OCI-LY1 (cell line): ENCODE data around the gene PAPSS2.

Experiments
- H2AFZ ChIP-seq: fragments of 200-600 bp; sonication (generic), shearing (Covaris generic); 2 replicates; pipeline ENCODE4 v1.6.0; 2014; ENCODE audit warnings: antibody characterized with exemption, mild to moderate bottlenecking, low read length
- H3F3A ChIP-seq: fragments of 200-600 bp; sonication (generic), shearing (Covaris generic); 2 replicates; pipeline ENCODE4 v1.6.0; 2014; ENCODE audit warnings: mild to moderate bottlenecking, antibody characterized with exemption, low read length, moderate library complexity; ENCODE audit not compliant: insufficient read depth
- H3K27ac ChIP-seq: fragments of 200-600 bp; sonication (generic); 2 replicates; pipeline ENCODE4 v1.5.1; 2014; ENCODE audit warnings: low read length, mixed run types, mild to moderate bottlenecking, low read depth; ENCODE audit not compliant: poor library complexity, severe bottlenecking
- H3K27me3 ChIP-seq: fragments of 200-600 bp; sonication (generic); 2 replicates; pipeline ENCODE4 v1.6.0; 2014; ENCODE audit warnings: antibody characterized with exemption, mild to moderate bottlenecking, low read length, moderate library complexity; ENCODE audit not compliant: insufficient read depth
- H3K36me3 ChIP-seq: fragments of 200-600 bp; sonication (generic); 2 replicates; pipeline ENCODE4 v1.6.1; 2014; ENCODE audit warnings: mild to moderate bottlenecking, antibody characterized with exemption, low read length, moderate library complexity, mixed read lengths; ENCODE audit not compliant: insufficient read depth
- H3K4me1 ChIP-seq: fragments of 200-600 bp; sonication (generic); 2 replicates; pipeline ENCODE4 v1.5.1; 2014; ENCODE audit warnings: mild to moderate bottlenecking, low read length, moderate library complexity; ENCODE audit not compliant: insufficient read depth, severe bottlenecking
- H3K4me2 ChIP-seq: fragments of 200-600 bp; sonication (generic), shearing (Covaris generic); 2 replicates; pipeline ENCODE4 v1.6.1; 2014; ENCODE audit warnings: low read length
- H3K4me3 ChIP-seq: fragments of 200-600 bp; sonication (generic); 2 replicates; pipeline ENCODE4 v1.5.1; 2014; ENCODE audit warnings: low read length, low read depth, mild to moderate bottlenecking, mixed read lengths; ENCODE audit not compliant: poor library complexity, severe bottlenecking
- H3K79me2 ChIP-seq: fragments of 200-600 bp; shearing (Covaris generic); 2 replicates; pipeline ENCODE4 v1.6.1; 2016; ENCODE audit warnings: mixed run types, low read length, mixed read lengths; ENCODE audit not compliant: insufficient read depth
- H3K9ac ChIP-seq: fragments of 200-600 bp; sonication (generic), shearing (Covaris generic); 2 replicates; pipeline ENCODE4 v1.6.1; 2014; ENCODE audit warnings: mild to moderate bottlenecking, low read length, mixed read lengths
- H3K9me2 ChIP-seq: fragments of 200-600 bp; sonication (generic), shearing (Covaris generic); 2 replicates; pipeline ENCODE4 v1.6.1; 2014; ENCODE audit warnings: low read depth, mild to moderate bottlenecking, low read length, mixed read lengths
- H3K9me3 ChIP-seq: fragments of 200-600 bp; shearing (Covaris generic); 2 replicates; pipeline ENCODE4 v1.6.1; 2014; ENCODE audit warnings: low read length, mixed read lengths
- H4K20me1 ChIP-seq: fragments of 200-600 bp; sonication (generic), shearing (Covaris generic); 2 replicates; pipeline ENCODE4 v1.6.0; 2016; ENCODE audit warnings: mild to moderate bottlenecking, low read length; ENCODE audit not compliant: insufficient read depth
- CTCF ChIP-seq: fragments of 200-600 bp; sonication (generic), shearing (Covaris generic); IDR thresholded peaks from 2 replicates; pipeline ENCODE4 v1.5.1; 2017; ENCODE audit warnings: mild to moderate bottlenecking, antibody characterized with exemption, low read length, moderate library complexity, mixed read lengths
- EZH2 ChIP-seq: fragments of 200-600 bp; sonication (generic), shearing (Covaris generic); IDR thresholded peaks from 2 replicates; pipeline ENCODE4 v1.8.0; 2017; ENCODE audit warnings: borderline replicate concordance, mixed run types, mild to moderate bottlenecking, antibody characterized with exemption, low read length, moderate library complexity, mixed read lengths

Gene PAPSS2

GRCh38 chr10:87684001-87684638 lies 24.4 kb downstream of the PAPSS2 start:
- Histone ChIP-seq H3K9ac (no peak overlapping the region), H3K4me3 (no peak overlapping the region), H3K27ac (no peak overlapping the region), H3K9me2 (no peaks in the 10 kb centered on the region), H3K9me3 (no peaks in the 10 kb centered on the region), H3K79me2 (no peaks in the 10 kb centered on the region), H3K4me2 (no peak overlapping the region), H3F3A (no peaks in the 10 kb centered on the region), H4K20me1 (no peaks in the 10 kb centered on the region), H3K36me3 (no peaks in the 10 kb centered on the region), H3K4me1 (no peaks in the 10 kb centered on the region), H3K27me3 (no peaks in the 10 kb centered on the region), H2AFZ (no peak overlapping the region)
- no peak for TF ChIP-seq EZH2
- TF ChIP-seq CTCF = no peak

GRCh38 chr10:87685832-87686574 lies 26.3 kb downstream of the PAPSS2 start:
- Histone ChIP-seq H3K27me3 (no peaks in the 10 kb centered on the region), H3K27ac (no peak overlapping the region), H3K4me2 (no peak overlapping the region), H4K20me1 (no peaks in the 10 kb centered on the region), H3K9me2 (no peaks in the 10 kb centered on the region), H3K9ac (no peak overlapping the region), H2AFZ (no peak overlapping the region), H3K36me3 (no peaks in the 10 kb centered on the region), H3K79me2 (no peaks in the 10 kb centered on the region), H3K4me1 (no peaks in the 10 kb centered on the region), H3F3A (no peaks in the 10 kb centered on the region), H3K4me3 (no peak overlapping the region), H3K9me3 (no peaks in the 10 kb centered on the region)
- no peak for TF ChIP-seq CTCF
- no peak for TF ChIP-seq EZH2

GRCh38 chr10:87691506-87692070 lies 31.9 kb downstream of the PAPSS2 start:
- Histone ChIP-seq H3K36me3 (no peaks in the 10 kb centered on the region), H3K4me2 (no peak overlapping the region), H3K9ac (no peak overlapping the region), H3K79me2 (no peaks in the 10 kb centered on the region), H4K20me1 (no peaks in the 10 kb centered on the region), H3K27me3 (no peaks in the 10 kb centered on the region), H3K4me1 (no peaks in the 10 kb centered on the region), H3K4me3 (no peak overlapping the region), H3K27ac (no peak overlapping the region), H3F3A (no peaks in the 10 kb centered on the region), H3K9me2 (no peaks in the 10 kb centered on the region), H2AFZ (no peak overlapping the region), H3K9me3 (no peaks in the 10 kb centered on the region)
- TF ChIP-seq EZH2 (no peak), CTCF (no peak)
